ENCODE measurements around the gene VAV3. TPM values are rescaled to one million over a fixed set of nuclear protein-coding genes. Genes with fewer than 3 reads are reported as not detected.

Gene VAV3
- polyA plus RNA-seq, 1 donor from 2014 or later, result 7.9 TPM

- no peak overlapping the region for H3K4me3 Mint-ChIP-seq
- peaks cover 0 to 3% (median 2%) of the 10 kb centered on the region in 3 donors for H3K4me1 Mint-ChIP-seq
- H3K27me3 Mint-ChIP-seq, result no peaks in the 10 kb centered on the region
- H3K9me3 Mint-ChIP-seq, result peaks cover 7 to 15% (median 9%) of the 10 kb centered on the region in 3 donors
- H3K27ac Mint-ChIP-seq, result no peak overlapping the region
- H3K36me3 Mint-ChIP-seq, result peaks cover 20% of the 10 kb centered on the region
Measured at GRCh38 chr1:107609808-107610207, 355.2 kb downstream of the VAV3 start.

GRCh38 chr1:107604825-107605224 lies 360.2 kb downstream of the VAV3 start:
- peaks cover 0 to 4% (median 0%) of the 10 kb centered on the region in 3 donors for H3K9me3 Mint-ChIP-seq
- H3K4me3 Mint-ChIP-seq, result peak overlapping the region in 1 of 4 donors; percentile 1
- H3K27me3 Mint-ChIP-seq, result no peaks in the 10 kb centered on the region
- peaks cover 0 to 2% (median 0%) of the 10 kb centered on the region in 3 donors for H3K4me1 Mint-ChIP-seq
- peaks cover 9% of the 10 kb centered on the region for H3K36me3 Mint-ChIP-seq
- peak overlapping the region in 1 of 3 donors; percentile 54 for H3K27ac Mint-ChIP-seq

GRCh38 chr1:107600607-107601160 lies 364.3 kb downstream of the VAV3 start:
- H3K4me1 Mint-ChIP-seq, result peaks cover 0 to 2% (median 0%) of the 10 kb centered on the region in 3 donors

GRCh38 chr1:107599220-107599619 lies 365.8 kb downstream of the VAV3 start:
- H3K9me3 Mint-ChIP-seq, result no peaks in the 10 kb centered on the region
- peaks cover 15% of the 10 kb centered on the region for H3K36me3 Mint-ChIP-seq
- H3K4me3 Mint-ChIP-seq, result no peak overlapping the region
- H3K27me3 Mint-ChIP-seq, result no peaks in the 10 kb centered on the region
- no peaks in the 10 kb centered on the region for H3K4me1 Mint-ChIP-seq
- no peak overlapping the region for H3K27ac Mint-ChIP-seq

More at GRCh38 chr1:107600607-107601160, 364.3 kb downstream of the VAV3 start:
- peaks cover 12% of the 10 kb centered on the region for H3K36me3 Mint-ChIP-seq
- no peaks in the 10 kb centered on the region for H3K9me3 Mint-ChIP-seq
- H3K27ac Mint-ChIP-seq, result no peak overlapping the region
- H3K4me3 Mint-ChIP-seq, result no peak overlapping the region
- no peaks in the 10 kb centered on the region for H3K27me3 Mint-ChIP-seq

- Mint-ChIP-seq H3K9me3 (no peaks in the 10 kb centered on the region), H3K36me3 (peaks cover 17% of the 10 kb centered on the region), H3K27ac (no peak overlapping the region), H3K4me3 (no peak overlapping the region), H3K4me1 (no peaks in the 10 kb centered on the region), H3K27me3 (no peaks in the 10 kb centered on the region)
Measured at GRCh38 chr1:107597290-107597689, 367.7 kb downstream of the VAV3 start.

GRCh38 chr1:107594536-107594935 lies 370.4 kb downstream of the VAV3 start:
- peaks cover 27% of the 10 kb centered on the region for H3K36me3 Mint-ChIP-seq
- H3K9me3 Mint-ChIP-seq, result no peaks in the 10 kb centered on the region
- H3K4me3 Mint-ChIP-seq, result no peak overlapping the region
- H3K27ac Mint-ChIP-seq, result peak overlapping the region in 1 of 3 donors; percentile 11
- H3K4me1 Mint-ChIP-seq, result peaks cover 2 to 6% (median 5%) of the 10 kb centered on the region in 3 donors
- H3K27me3 Mint-ChIP-seq, result no peaks in the 10 kb centered on the region

- H3K9me3 Mint-ChIP-seq, result no peaks in the 10 kb centered on the region
- H3K4me3 Mint-ChIP-seq, result no peak overlapping the region
- peaks cover 27% of the 10 kb centered on the region for H3K36me3 Mint-ChIP-seq
- H3K4me1 Mint-ChIP-seq, result peaks cover 2 to 6% (median 5%) of the 10 kb centered on the region in 3 donors
- H3K27ac Mint-ChIP-seq, result peak overlapping the region in 1 of 3 donors; percentile 48
- no peaks in the 10 kb centered on the region for H3K27me3 Mint-ChIP-seq
Measured at GRCh38 chr1:107593501-107594209, 371.3 kb downstream of the VAV3 start.

GRCh38 chr1:107590900-107591622 lies 373.9 kb downstream of the VAV3 start:
- H3K9me3 Mint-ChIP-seq, result no peaks in the 10 kb centered on the region
- H3K27ac Mint-ChIP-seq, result no peak overlapping the region
- H3K27me3 Mint-ChIP-seq, result no peaks in the 10 kb centered on the region
- H3K36me3 Mint-ChIP-seq, result peaks cover 21% of the 10 kb centered on the region
- peaks cover 2 to 6% (median 5%) of the 10 kb centered on the region in 3 donors for H3K4me1 Mint-ChIP-seq
- H3K4me3 Mint-ChIP-seq, result no peak overlapping the region

- H3K4me1 Mint-ChIP-seq, result peaks cover 2 to 6% (median 5%) of the 10 kb centered on the region in 3 donors
- peaks cover 22% of the 10 kb centered on the region for H3K36me3 Mint-ChIP-seq
- H3K27me3 Mint-ChIP-seq, result no peaks in the 10 kb centered on the region
- no peak overlapping the region for H3K4me3 Mint-ChIP-seq
- H3K27ac Mint-ChIP-seq, result no peak overlapping the region
- peaks cover 0 to 2% (median 0%) of the 10 kb centered on the region in 3 donors for H3K9me3 Mint-ChIP-seq
Measured at GRCh38 chr1:107590087-107590486, 374.9 kb downstream of the VAV3 start.

- peaks cover 15% of the 10 kb centered on the region for H3K36me3 Mint-ChIP-seq
- peaks cover 0 to 2% (median 0%) of the 10 kb centered on the region in 3 donors for H3K9me3 Mint-ChIP-seq
- H3K4me3 Mint-ChIP-seq, result no peak overlapping the region
- H3K27ac Mint-ChIP-seq, result no peak overlapping the region
- H3K4me1 Mint-ChIP-seq, result peaks cover 2 to 6% (median 5%) of the 10 kb centered on the region in 3 donors
- no peaks in the 10 kb centered on the region for H3K27me3 Mint-ChIP-seq
Measured at GRCh38 chr1:107588321-107588720, 376.7 kb downstream of the VAV3 start.

GRCh38 chr1:107575226-107575625 lies 389.8 kb downstream of the VAV3 start:
- Mint-ChIP-seq H3K4me3 (no peak overlapping the region), H3K36me3 (peaks cover 13% of the 10 kb centered on the region), H3K4me1 (no peaks in the 10 kb centered on the region), H3K9me3 (no peaks in the 10 kb centered on the region), H3K27me3 (no peaks in the 10 kb centered on the region), H3K27ac (peak overlapping the region in 1 of 3 donors; percentile 5)

- H3K9me3 Mint-ChIP-seq, result no peaks in the 10 kb centered on the region
- H3K27me3 Mint-ChIP-seq, result no peaks in the 10 kb centered on the region
- H3K36me3 Mint-ChIP-seq, result peaks cover 12% of the 10 kb centered on the region
- no peaks in the 10 kb centered on the region for H3K4me1 Mint-ChIP-seq
- no peak overlapping the region for H3K27ac Mint-ChIP-seq
- no peak overlapping the region for H3K4me3 Mint-ChIP-seq
Measured at GRCh38 chr1:107574044-107574443, 390.9 kb downstream of the VAV3 start.

- no peak overlapping the region for H3K4me3 Mint-ChIP-seq
- no peaks in the 10 kb centered on the region for H3K9me3 Mint-ChIP-seq
- peak overlapping the region in 1 of 3 donors; percentile 27 for H3K27ac Mint-ChIP-seq
- peaks cover 12% of the 10 kb centered on the region for H3K36me3 Mint-ChIP-seq
- no peaks in the 10 kb centered on the region for H3K27me3 Mint-ChIP-seq
- no peaks in the 10 kb centered on the region for H3K4me1 Mint-ChIP-seq
Measured at GRCh38 chr1:107572674-107573211, 392.2 kb downstream of the VAV3 start.

- Mint-ChIP-seq H3K27me3 (no peaks in the 10 kb centered on the region), H3K27ac (no peak overlapping the region), H3K4me3 (no peak overlapping the region), H3K9me3 (no peaks in the 10 kb centered on the region), H3K4me1 (no peaks in the 10 kb centered on the region), H3K36me3 (peaks cover 12% of the 10 kb centered on the region)
Measured at GRCh38 chr1:107570768-107571167, 394.2 kb downstream of the VAV3 start.

- Mint-ChIP-seq H3K27ac (no peak overlapping the region), H3K4me3 (no peak overlapping the region), H3K36me3 (no peaks in the 10 kb centered on the region), H3K9me3 (no peaks in the 10 kb centered on the region), H3K4me1 (peaks cover 0 to 1% (median 0%) of the 10 kb centered on the region in 3 donors), H3K27me3 (no peaks in the 10 kb centered on the region)
Measured at GRCh38 chr1:107563441-107563840, 401.5 kb downstream of the VAV3 start.

Measured in IgD-negative memory B cell (primary cell).